A549 (cell line): ENCODE results near the gene TRAPPC2B. TPM values are rescaled to one million over a fixed set of nuclear protein-coding genes. Genes with fewer than 3 reads are reported as not detected.
"Not testable (repeated sequence)": the region's sequence is repeated elsewhere in the genome, so short reads cannot be mapped to it uniquely, and the experiment has no call there.

Experiments
- ATAC-seq, 2 experiments: fragments of 200-7000 bp in 1 of 2; fragments of >200 bp in 1 of 2; cut with Nextera tagmentation in 1 of 2; cut with Tn5 transposase in 1 of 2; 3 replicates each; pipeline versions ENCODE4 v1.8.0 to v1.9.1; 2018 to 2020; ENCODE audit warnings: mild to moderate bottlenecking in 1 of 2, moderate library complexity in 1 of 2
- CTCF ChIA-PET: fragments of 300-600 bp; sonication (Branson Sonifier 250); formaldehyde crosslinking; extraction: SDS; loops from one replicate; lab custom pipeline; 2021; ENCODE audit warnings: antibody characterized with exemption, inconsistent platforms; lab: Yijun Ruan, JAX
- POLR2A ChIA-PET: fragments of 350-600 bp; formaldehyde crosslinking; extraction: SDS; loops from one replicate; lab custom pipeline; 2021; ENCODE audit warnings: antibody characterized with exemption, inconsistent platforms; lab: Yijun Ruan, JAX
- DNase-seq, 2 experiments: peaks; one replicate each; pipeline versions ENCODE4 v3.0.0 to v3.0.0-alpha.2; 2011 to 2016; ENCODE audit warnings: low read depth in 1 of 2, low spot score in 1 of 2
- FAIRE-seq: peaks from 2 replicates; lab custom pipeline; 2011; peaks lifted over from hg19 to GRCh38; lab: Jason Lieb, UNC
- H3K27ac ChIP-seq, 2 experiments: fragments of >200 bp; sonication (Bioruptor Twin); formaldehyde crosslinking; 3 replicates each; pipeline ENCODE4 v1.5.1; 2016 to 2017
- H3K4me1 ChIP-seq: fragments of >200 bp; sonication (Bioruptor Twin); formaldehyde crosslinking; 3 replicates; pipeline ENCODE4 v1.6.1; 2016
- H3K4me2 ChIP-seq: fragments of >200 bp; sonication (Bioruptor Twin); formaldehyde crosslinking; 3 replicates; pipeline ENCODE4 v1.6.1; 2016
- H3K4me3 ChIP-seq: fragments of >200 bp; sonication (Bioruptor Twin); formaldehyde crosslinking; 3 replicates; pipeline ENCODE4 v1.5.1; 2016
- H3K9me3 ChIP-seq: fragments of >200 bp; sonication (Bioruptor Twin); formaldehyde crosslinking; 3 replicates; pipeline ENCODE4 v1.6.1; 2016
- CBX8 ChIP-seq: fragments of 200-600 bp; sonication (generic); IDR thresholded peaks from 2 replicates; pipeline ENCODE4 v1.6.1; 2016
- CHD2 ChIP-seq: fragments of 150-350 bp; IDR thresholded peaks from 2 replicates; pipeline ENCODE4 v1.6.1; 2014; ENCODE audit warnings: low read length; ENCODE audit not compliant: partially characterized antibody
- CTCF ChIP-seq: fragments of >200 bp; sonication (Bioruptor Twin); formaldehyde crosslinking; IDR thresholded peaks from 3 replicates; pipeline ENCODE4 v1.5.1; 2016
- EP300 ChIP-seq, 2 experiments: fragments of >200 bp; sonication (Bioruptor Twin); formaldehyde crosslinking; IDR thresholded peaks; 2 replicates in 1 of 2; 3 replicates in 1 of 2; pipeline ENCODE4 v1.6.1; 2016 to 2017
- ESRRA ChIP-seq: fragments of 150-350 bp; IDR thresholded peaks from 2 replicates; pipeline ENCODE4 v1.6.1; 2014; ENCODE audit warnings: mild to moderate bottlenecking, low read length, borderline replicate concordance
- HEYL ChIP-seq: fragments of 250-450 bp; sonication (Bioruptor Pico); IDR thresholded peaks from 2 replicates; pipeline ENCODE4 v1.8.0; 2021; ENCODE audit warnings: mild to moderate bottlenecking, moderate library complexity
- HMGXB4 ChIP-seq: fragments of 250-450 bp; sonication (Bioruptor Pico); IDR thresholded peaks from 2 replicates; pipeline ENCODE4 v1.5.0; 2021; ENCODE audit warnings: mild to moderate bottlenecking, moderate library complexity, borderline replicate concordance
- JUN ChIP-seq, 2 experiments: fragments of >200 bp; sonication (Bioruptor Twin); formaldehyde crosslinking; IDR thresholded peaks; 2 replicates in 1 of 2; 3 replicates in 1 of 2; pipeline ENCODE4 v1.6.1; 2016 to 2017
- KDM1A ChIP-seq: fragments of 200-600 bp; sonication (generic); IDR thresholded peaks from 2 replicates; pipeline ENCODE4 v1.6.1; 2016; ENCODE audit warnings: low read depth, mild to moderate bottlenecking
- MAFK ChIP-seq: fragments of 450-650 bp; IDR thresholded peaks from 2 replicates; pipeline ENCODE4 v1.6.1; 2014; ENCODE audit not compliant: partially characterized antibody
- NFE2L2 ChIP-seq: fragments of 150-350 bp; conservative IDR thresholded peaks from 2 replicates; pipeline ENCODE4 v1.6.1; 2014; ENCODE audit warnings: low read length
- PHF8 ChIP-seq: fragments of 200-600 bp; sonication (generic); IDR thresholded peaks from 2 replicates; pipeline ENCODE4 v1.6.1; 2016; ENCODE audit warnings: low read depth, mild to moderate bottlenecking, antibody characterized with exemption, moderate library complexity, borderline replicate concordance
- RCOR1 ChIP-seq: fragments of 150-350 bp; IDR thresholded peaks from 2 replicates; pipeline ENCODE4 v1.6.1; 2014; ENCODE audit warnings: antibody characterized with exemption, low read length, low read depth
- TFCP2L1 ChIP-seq: fragments of 250-450 bp; sonication (Bioruptor Pico); IDR thresholded peaks from 2 replicates; pipeline ENCODE4 v1.5.0; 2021; ENCODE audit warnings: mild to moderate bottlenecking
- ZFP36 ChIP-seq: fragments of 450-650 bp; IDR thresholded peaks from 2 replicates; pipeline ENCODE4 v1.6.1; 2014; ENCODE audit warnings: borderline replicate concordance; ENCODE audit not compliant: partially characterized antibody
- WGBS: methylation state at CpG from one replicate; pipeline ENCODE4 v1.1.6; 2017; ENCODE audit errors: missing lambda C conversion rate; 5-methylcytosine and 5-hydroxymethylcytosine counted together
- polyA plus RNA-seq, 4 experiments: library from polyadenylated mRNA; depleted of rRNA in 3 of 4; stranded (reverse); fragments of >200 nt; fragmentation: RNase III in 1 of 4; extraction: RNeasy Plus Mini Kit Qiagen cat#74134 plus additional on column Dnase treatment in 1 of 4; gene quantifications; 2 replicates in 3 of 4; 3 replicates in 1 of 4; pipeline ENCODE4 v1.2.3, GENCODE V29; 2011 to 2017

Gene TRAPPC2B
- polyA plus RNA-seq, 2 of the 4 experiments (the other 2 are of a cell fraction) = 12.2 to 27.8 TPM

- no peak for FAIRE-seq
- WGBS = 14% methylated on average over 5 of the region's 18 CpGs
Observed at GRCh38 chr19:57363688-57364181, 384 bp downstream of the TRAPPC2B start.

DNA sequence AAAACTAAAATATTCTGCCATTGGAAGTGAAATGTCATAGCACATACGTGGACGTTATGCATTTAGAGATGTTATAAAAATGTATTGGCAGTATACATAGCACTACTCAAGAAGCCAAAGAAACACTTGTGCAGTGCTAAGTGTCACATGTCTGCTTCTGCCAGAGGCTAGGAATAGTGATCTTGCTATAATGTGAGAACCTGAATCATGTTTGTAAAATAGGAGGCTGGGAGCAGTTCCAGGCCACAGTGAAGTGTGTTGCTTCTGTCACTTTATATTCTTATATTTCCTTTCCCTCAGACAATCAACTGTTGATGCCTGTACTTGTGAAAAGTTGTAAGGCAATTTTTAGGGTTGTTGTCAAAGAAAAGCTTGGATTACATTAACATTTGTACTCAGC, 3.4 kb downstream of the TRAPPC2B start:
- no peak overlapping the region for H3K27ac ChIP-seq
- TF ChIP-seq RCOR1 = no peak
- no peak for TF ChIP-seq CTCF
- TF ChIP-seq MAFK = no peak
- TF ChIP-seq CBX8 = no peak
- TF ChIP-seq PHF8 = no peak
- TF ChIP-seq HEYL (CRISPR knock-in tag) = no peak
- TF ChIP-seq ESRRA = no peak
- no peak for TF ChIP-seq KDM1A
- no peak for TF ChIP-seq NFE2L2
- TF ChIP-seq JUN (IDR thresholded peaks at IDR 0.05) = no peak
- no peak for TF ChIP-seq EP300 (IDR thresholded peaks at IDR 0.05)
- no peak for TF ChIP-seq TFCP2L1 (CRISPR knock-in tag)
- H3K4me3 ChIP-seq = no peak overlapping the region
- H3K9me3 ChIP-seq = peaks cover 73% of the 10 kb centered on the region
- ChIA-PET POLR2A (no interaction called here), CTCF (interaction anchor here (1.6 kb wide), 1 partner anchor 9 kb away, joined by 7 read pairs; no protein-coding TSS in a partner anchor)
- ATAC-seq = no peak
- 89% methylated on average over 2 of the region's 2 CpGs for WGBS
- FAIRE-seq = no peak
- no peak overlapping the region for H3K4me2 ChIP-seq
- no peak for DNase-seq
- H3K4me1 ChIP-seq = no peaks in the 10 kb centered on the region

More at GRCh38 chr19:57363688-57364181, 384 bp downstream of the TRAPPC2B start:
- peaks cover 95% of the 10 kb centered on the region for H3K9me3 ChIP-seq
- no peak; a peak in 2 of 6 replicates for ATAC-seq
- peak in 1 of 2 experiments; percentile 27 for DNase-seq
- peak overlapping the region; percentile 66 for H3K4me3 ChIP-seq
- ChIA-PET POLR2A (interaction anchor here (1.4 to 2.5 kb wide), 2 partner anchors 13 to 26 kb away, joined by 5 to 12 read pairs; partner anchors contain the start of genes ZNF304 and ZNF548), CTCF (interaction anchor here (0.8 to 1.6 kb wide), 2 partner anchors 30 to 102 kb away, joined by 3 read pairs; no protein-coding TSS in a partner anchor)
- H3K4me2 ChIP-seq = peak overlapping the region; percentile 64
- peak overlapping the region; percentile 64 to 89 for H3K27ac ChIP-seq
- no peaks in the 10 kb centered on the region for H3K4me1 ChIP-seq
- TF ChIP-seq PHF8 = peak; percentile 28; the same call in 1 of the 2 replicates
- TF ChIP-seq HMGXB4 = no peak

GRCh38 chr19:57374179-57374578, 10.8 kb downstream of the TRAPPC2B start:
- Histone ChIP-seq H3K4me2 (no peak overlapping the region), H3K9me3 (peaks cover 77% of the 10 kb centered on the region), H3K4me1 (no peaks in the 10 kb centered on the region), H3K4me3 (no peak overlapping the region), H3K27ac (no peak overlapping the region)
- WGBS = 50% methylated on average over 6 of the region's 6 CpGs
- ChIA-PET CTCF (no interaction called here), POLR2A (no interaction called here)
- ATAC-seq (no peak), FAIRE-seq (no peak), DNase-seq (no peak)
- TF ChIP-seq JUN (IDR thresholded peaks at IDR 0.05) (no peak), ZFP36 (peak; percentile 86), CHD2 (no peak)

- not testable (repeated sequence) for ATAC-seq, DNase-seq
- 60% methylated on average over 2 of the region's 2 CpGs for WGBS
Observed at GRCh38 chr19:57374647-57375046, 11.3 kb downstream of the TRAPPC2B start.

More at GRCh38 chr19:57374647-57375046, 11.3 kb downstream of the TRAPPC2B start:
- H3K27ac ChIP-seq, H3K4me1 ChIP-seq, H3K4me2 ChIP-seq, CTCF ChIA-PET, POLR2A ChIA-PET, H3K4me3 ChIP-seq, FAIRE-seq: not testable (repeated sequence)
- H3K9me3 ChIP-seq = peaks cover 82% of the 10 kb centered on the region
- TF ChIP-seq MAFK = peak; percentile 94
